ENCODE data around the gene PARD3.

Gene PARD3

DNA sequence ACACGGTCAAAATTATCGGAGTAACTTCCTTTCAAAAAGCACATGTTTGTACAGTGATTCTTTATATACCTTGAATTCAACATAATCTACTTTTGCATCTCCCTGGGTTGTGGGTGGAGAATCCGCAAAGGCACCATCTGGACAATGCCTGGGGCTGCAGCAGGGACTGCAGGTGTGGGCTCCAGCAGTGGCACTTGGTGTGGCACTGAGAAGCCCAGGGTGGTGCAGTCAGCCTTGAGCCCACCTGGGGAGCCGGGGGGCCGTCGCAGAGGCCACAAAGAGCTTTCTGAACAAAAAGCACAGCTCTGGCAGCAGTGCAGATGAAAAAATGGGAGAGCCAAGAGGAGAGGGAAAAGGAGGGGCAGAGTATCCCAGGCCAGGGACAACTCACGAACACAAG lies 22.2 kb downstream of the PARD3 start:
- TF ChIP-seq, protein P1, sequence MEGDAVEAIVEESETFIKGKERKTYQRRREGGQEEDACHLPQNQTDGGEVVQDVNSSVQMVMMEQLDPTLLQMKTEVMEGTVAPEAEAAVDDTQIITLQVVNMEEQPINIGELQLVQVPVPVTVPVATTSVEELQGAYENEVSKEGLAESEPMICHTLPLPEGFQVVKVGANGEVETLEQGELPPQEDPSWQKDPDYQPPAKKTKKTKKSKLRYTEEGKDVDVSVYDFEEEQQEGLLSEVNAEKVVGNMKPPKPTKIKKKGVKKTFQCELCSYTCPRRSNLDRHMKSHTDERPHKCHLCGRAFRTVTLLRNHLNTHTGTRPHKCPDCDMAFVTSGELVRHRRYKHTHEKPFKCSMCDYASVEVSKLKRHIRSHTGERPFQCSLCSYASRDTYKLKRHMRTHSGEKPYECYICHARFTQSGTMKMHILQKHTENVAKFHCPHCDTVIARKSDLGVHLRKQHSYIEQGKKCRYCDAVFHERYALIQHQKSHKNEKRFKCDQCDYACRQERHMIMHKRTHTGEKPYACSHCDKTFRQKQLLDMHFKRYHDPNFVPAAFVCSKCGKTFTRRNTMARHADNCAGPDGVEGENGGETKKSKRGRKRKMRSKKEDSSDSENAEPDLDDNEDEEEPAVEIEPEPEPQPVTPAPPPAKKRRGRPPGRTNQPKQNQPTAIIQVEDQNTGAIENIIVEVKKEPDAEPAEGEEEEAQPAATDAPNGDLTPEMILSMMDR (IDR thresholded peaks at IDR 0.05; ENCODE audit: low read depth, low read length, missing control alignments): no peak
- no peak for DNase-seq (ENCODE audit: low read depth)
- no peak overlapping the region for H3K4me3 ChIP-seq (ENCODE audit: low read depth, low read length)

DNA sequence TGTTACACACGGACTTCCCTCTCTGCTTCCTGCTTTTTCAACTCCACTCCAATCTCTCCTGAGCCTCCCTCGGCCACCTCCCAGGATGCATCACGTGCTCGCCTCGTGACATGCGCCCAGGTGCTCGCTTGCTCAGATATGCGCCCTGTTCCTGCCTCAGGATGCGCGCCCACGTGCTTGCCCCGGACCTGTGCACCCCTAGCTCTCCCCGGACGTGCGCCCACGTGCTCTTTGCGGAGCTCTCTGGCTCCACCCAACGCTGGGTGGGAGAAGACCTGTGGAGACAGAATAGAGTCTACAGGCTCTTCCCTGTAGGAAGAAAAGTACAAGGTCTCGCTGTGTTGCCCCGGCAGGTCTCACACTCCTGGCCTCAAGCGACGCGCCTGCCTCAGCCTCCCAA lies 23.1 kb downstream of the PARD3 start:
- TF ChIP-seq, protein P1 (IDR thresholded peaks at IDR 0.05; ENCODE audit: low read depth, low read length, missing control alignments): no peak
- DNase-seq (ENCODE audit: low read depth): no peak

DNA sequence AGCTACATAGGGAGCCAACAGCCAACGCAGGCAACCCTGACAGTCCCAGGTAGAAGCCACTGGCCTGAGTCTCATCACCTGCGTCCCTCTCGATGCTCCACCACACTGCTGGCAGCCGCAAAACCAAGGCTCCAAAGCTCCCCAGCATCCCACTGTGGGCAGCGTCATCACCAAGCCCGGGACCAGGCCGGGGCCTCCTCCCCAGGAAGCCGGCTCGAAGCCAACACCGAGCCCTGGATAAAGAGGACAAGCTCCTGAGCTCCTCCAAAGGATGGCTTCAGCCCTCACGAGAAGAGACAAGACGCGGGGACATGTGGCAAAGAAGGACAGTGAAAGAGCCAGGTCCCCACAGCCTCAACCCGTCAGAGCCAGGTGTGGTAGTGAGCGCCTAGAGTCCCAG lies 23.9 kb downstream of the PARD3 start:
- H3K4me3 ChIP-seq (ENCODE audit: low read depth, low read length): no peak overlapping the region
- DNase-seq (ENCODE audit: low read depth): no peak
- TF ChIP-seq, protein P1 (IDR thresholded peaks at IDR 0.05; ENCODE audit: low read depth, low read length, missing control alignments): no peak

More for the DNA sequence above, 23.1 kb downstream of the PARD3 start:
- H3K4me3 ChIP-seq (ENCODE audit: low read depth, low read length): no peak overlapping the region

DNA sequence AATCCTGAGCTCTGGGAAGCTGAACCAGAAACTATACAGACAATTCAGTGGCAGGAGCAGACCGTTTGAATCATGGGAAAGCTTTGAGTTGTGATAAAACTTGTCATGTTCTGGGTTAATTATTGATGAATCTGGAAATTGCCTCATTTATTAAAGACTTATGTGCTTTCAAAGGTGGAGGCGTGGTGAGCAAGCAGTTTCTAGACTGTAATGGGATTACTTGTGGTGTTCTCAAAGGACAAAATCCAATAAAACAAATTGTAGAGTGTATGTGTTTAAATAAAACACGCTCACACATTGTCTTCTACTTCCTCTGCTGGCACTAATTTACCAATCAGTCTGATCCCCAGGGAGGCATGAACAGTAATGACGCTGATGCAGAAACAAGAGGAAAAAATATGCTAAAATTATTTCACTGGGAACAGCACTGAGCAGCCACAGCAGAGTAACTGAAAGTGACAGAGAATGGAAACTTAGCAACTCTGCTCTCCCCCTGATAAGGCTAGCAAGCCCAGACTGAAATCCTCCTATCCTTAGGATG lies 25.1 kb downstream of the PARD3 start:
- TF ChIP-seq, protein P1 (IDR thresholded peaks at IDR 0.05; ENCODE audit: low read depth, low read length, missing control alignments): no peak
- no peak for DNase-seq (ENCODE audit: low read depth)
- no peak overlapping the region for H3K4me3 ChIP-seq (ENCODE audit: low read depth, low read length)

DNA sequence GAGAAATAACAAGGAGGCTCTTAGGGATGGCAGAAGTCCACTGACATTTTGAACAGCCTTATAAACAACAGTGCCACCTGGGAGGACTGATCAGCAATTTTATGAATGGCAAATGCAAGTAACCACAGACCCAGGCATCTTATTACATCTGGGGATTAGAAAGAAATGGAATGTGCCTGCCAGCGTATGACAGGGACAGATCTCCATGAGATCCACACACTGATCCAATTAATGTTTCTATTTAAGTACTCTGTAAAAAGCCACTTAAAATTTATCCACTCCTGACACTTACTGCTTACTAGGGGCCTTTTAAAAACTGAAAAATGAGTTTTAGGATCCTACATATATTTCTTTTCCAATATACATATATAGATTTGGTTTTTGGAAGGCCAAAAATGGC lies 28.6 kb downstream of the PARD3 start:
- no peak for DNase-seq (ENCODE audit: low read depth)
- H3K4me3 ChIP-seq (ENCODE audit: low read depth, low read length): no peak overlapping the region

DNA sequence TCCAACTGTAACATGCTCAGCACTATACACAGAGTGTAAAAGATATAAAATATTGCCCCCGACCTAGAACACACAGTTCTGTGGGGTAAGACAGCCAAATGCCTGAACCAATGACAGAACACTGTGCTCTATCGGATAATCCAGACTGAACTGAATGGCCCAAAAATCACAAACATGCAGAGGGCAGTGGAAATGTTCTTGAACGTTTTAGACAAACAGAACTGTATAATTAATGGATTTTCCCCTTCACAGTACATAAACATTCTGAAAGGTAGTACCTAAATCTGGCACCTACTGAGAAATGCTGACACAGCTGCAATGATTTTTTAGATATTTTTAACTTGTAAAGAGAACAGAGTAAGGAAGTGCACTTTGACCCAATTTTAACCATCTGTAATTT lies 33.4 kb downstream of the PARD3 start:
- H3K4me3 ChIP-seq (ENCODE audit: low read depth, low read length): no peak overlapping the region
- DNase-seq (ENCODE audit: low read depth): no peak
- TF ChIP-seq, protein P1 (IDR thresholded peaks at IDR 0.05; ENCODE audit: low read depth, low read length, missing control alignments): no peak

More for the DNA sequence above, 28.6 kb downstream of the PARD3 start:
- TF ChIP-seq, protein P1 (IDR thresholded peaks at IDR 0.05; ENCODE audit: low read depth, low read length, missing control alignments): no peak

DNA sequence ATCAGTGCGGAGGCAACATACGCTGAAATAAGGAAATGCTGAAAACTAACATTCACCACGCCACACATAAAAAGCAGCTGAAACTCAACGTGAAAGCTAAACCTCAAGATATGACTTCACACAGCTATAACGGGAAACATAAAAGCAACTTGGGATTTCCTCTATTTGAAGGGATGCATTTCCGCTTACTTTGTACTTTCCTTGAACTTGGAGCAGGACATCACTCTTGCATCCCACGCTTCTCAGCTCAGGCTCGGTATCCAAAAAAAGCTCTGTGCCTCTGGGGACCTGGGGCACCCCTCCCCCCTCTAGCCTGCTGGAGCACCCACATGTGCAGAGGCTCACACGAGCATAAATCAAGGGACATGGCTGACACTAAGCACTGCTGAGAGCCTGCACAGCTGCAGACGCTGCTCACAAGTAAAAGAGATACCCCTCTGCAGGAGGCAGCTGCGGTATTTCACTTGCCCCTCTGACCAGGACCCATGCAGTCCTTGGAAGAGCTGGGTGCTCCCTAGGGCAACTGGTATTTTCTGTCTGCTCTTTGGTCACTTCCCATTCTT lies 34.2 kb downstream of the PARD3 start:
- TF ChIP-seq, protein P1 (IDR thresholded peaks at IDR 0.05; ENCODE audit: low read depth, low read length, missing control alignments): no peak
- H3K4me3 ChIP-seq (ENCODE audit: low read depth, low read length): peak overlapping the region; percentile 15; the same call in 1 of the 2 replicates
- DNase-seq (ENCODE audit: low read depth): peak; percentile 21

Data from GM12864 (cell line).